GM21619 (cell line): ENCODE data around the gene WASHC1.
"Not testable (repeated sequence)": the region's sequence is repeated elsewhere in the genome, so short reads cannot be mapped to it uniquely, and the experiment has no call there.

ENCODE experiments used
- ATAC-seq: cut with Tn5 transposase; IDR thresholded peaks from one replicate; pipeline ENCODE4 v1.9.1; 2021; ENCODE audit not compliant: unreplicated experiment

The WASHC1 gene

GRCh38 chr9:14129-14809 lies 15.0 kb downstream of the WASHC1 start:
- not testable (repeated sequence) for ATAC-seq

- ATAC-seq = not testable (repeated sequence)
These were observed 18.1 kb downstream of the WASHC1 start for GRCh38 chr9:11206-11605.

GRCh38 chr9:10653-11053 lies 18.6 kb downstream of the WASHC1 start:
- not testable (repeated sequence) for ATAC-seq

- ATAC-seq = not testable (repeated sequence)
These were observed 19.0 kb downstream of the WASHC1 start for GRCh38 chr9:10207-10606.
